ENCODE results near the gene RBM7.

- TF ChIP-seq CTCF (IDR thresholded peaks at IDR 0.05; ENCODE audit: insufficient read depth, low read depth, low read length) (no peak), EZH2 (IDR thresholded peaks at IDR 0.05; ENCODE audit: insufficient read depth, low read length) (no peak)
Observed at GRCh38 chr11:114433376-114433775, 32.9 kb downstream of the RBM7 start.

Data from astrocyte (in vitro differentiated cells and primary cell).